ENCODE measurements around the gene HTD2. TPM values are rescaled to one million over a fixed set of nuclear protein-coding genes. Genes with fewer than 3 reads are reported as not detected.

HTD2 gene
- total and polyA plus RNA-seq, 2 of the 4 experiments (the other 2 are of a cell fraction), result 6.4 to 13.3 TPM

DNA sequence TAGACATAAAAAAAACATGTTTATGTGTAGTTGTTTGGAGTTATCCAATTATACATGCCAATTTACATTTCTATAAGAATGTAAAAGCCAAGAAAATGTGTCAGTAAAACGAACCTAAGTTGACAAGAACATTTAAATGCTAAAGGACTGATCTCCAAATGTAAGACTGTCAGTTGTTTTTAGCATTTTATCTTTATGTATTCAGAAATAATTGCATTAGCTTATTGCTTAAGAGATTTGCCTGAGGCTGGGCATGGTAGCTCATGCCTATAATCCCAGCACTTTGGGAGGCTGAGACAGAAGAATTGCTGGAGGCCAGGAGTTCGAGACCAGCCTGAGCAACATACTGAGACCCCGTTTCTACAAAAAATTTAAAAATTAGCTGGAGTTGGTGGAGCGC is 53.3 kb downstream of the HTD2 start:
- Histone ChIP-seq H3K27ac (ENCODE audit: insufficient read depth, low read length) (no peak overlapping the region; the same call in 1 of the 2 replicates), H2AK5ac (ENCODE audit: low read depth, low read length) (no peak overlapping the region), H2BK5ac (ENCODE audit: low read depth, low read length, poor library complexity, severe bottlenecking) (no peak overlapping the region), H3K36me3 (ENCODE audit: control insufficient read depth, insufficient read depth, low read length) (no peaks in the 10 kb centered on the region), H3K27me3 (ENCODE audit: control insufficient read depth, insufficient read depth, low read length) (no peaks in the 10 kb centered on the region), H3K4me3 (ENCODE audit: insufficient read depth, low read depth, low read length) (no peak overlapping the region), H2BK20ac (ENCODE audit: low read depth, low read length) (peak overlapping the region; percentile 26; the same call in 1 of the 2 replicates), H2AK9ac (replicated peaks; ENCODE audit: low read depth, low read length, poor library complexity) (no peak overlapping the region), H3K18ac (ENCODE audit: low read depth, low read length) (no peak overlapping the region), H4K20me1 (ENCODE audit: insufficient read depth, low read length) (peaks cover 14% of the 10 kb centered on the region; the same call in 1 of the 2 replicates), H2BK120ac (ENCODE audit: low read depth, low read length) (0 out of 2 replicates have a peak overlapping the region, but pooled peaks have one; percentile 57), H3K14ac (replicated peaks; ENCODE audit: low read depth, low read length) (no peak overlapping the region), H3K9me1 (ENCODE audit: insufficient read depth, low read length) (peaks cover 14% of the 10 kb centered on the region), H3K79me1 (ENCODE audit: low read depth in 1 of 2, low read length in 2 of 2) (peaks cover 10 to 48% of the 10 kb centered on the region in 2 experiments), H3K23ac (ENCODE audit: low read depth, low read length) (no peak overlapping the region), H4K8ac (ENCODE audit: low read depth in 2 of 2, low read length in 2 of 2) (no peak overlapping the region), H3K9me3 (ENCODE audit: control insufficient read depth, insufficient read depth, low read length) (no peaks in the 10 kb centered on the region), H3K56ac (ENCODE audit: extremely low read depth, insufficient read depth, low read length) (no peak overlapping the region), H2BK15ac (ENCODE audit: low read depth, low read length) (no peak overlapping the region), H3K4ac (ENCODE audit: low read depth, low read length) (no peak overlapping the region), H4K5ac (ENCODE audit: low read depth, low read length) (no peak overlapping the region), H3K4me2 (ENCODE audit: low read depth, low read length) (no peak overlapping the region), H4K91ac (ENCODE audit: insufficient read depth, low read depth, low read length) (no peak overlapping the region; the same call in 1 of the 2 replicates), H2AFZ (replicated peaks; ENCODE audit: low read length, poor library complexity) (no peak overlapping the region), H3K9ac (ENCODE audit: low read depth, low read length) (no peak overlapping the region), H3K4me1 (ENCODE audit: control insufficient read depth, insufficient read depth, low read length) (peaks cover 10% of the 10 kb centered on the region)
- dilution Hi-C loops (cut with HindIII; ENCODE audit: low sequenced_read_pairs, unreplicated experiment), result no loop called here
- ChIA-PET POLR2A (ENCODE audit: unreplicated experiment) (no interaction called here), CTCF (interaction anchor here (0.6 kb wide), 1 partner anchor 142 kb away, joined by 3 read pairs; no protein-coding TSS in a partner anchor)
- WGBS, 2 experiments (ENCODE audit: extremely low coverage in 2 of 2, insufficient read length in 1 of 2), result no CpG with 5 or more reads among the region's 4 CpGs
- TF ChIP-seq POLR2A (IDR thresholded peaks at IDR 0.05; ENCODE audit: low read depth, low read length), result no peak
- TF ChIP-seq CEBPB (IDR thresholded peaks at IDR 0.05; ENCODE audit: low read depth, low read length), result no peak
- no peak for TF ChIP-seq BHLHE40 (IDR thresholded peaks at IDR 0.05; ENCODE audit: low read depth, low read length)
- no peak for TF ChIP-seq NFE2L2 (IDR thresholded peaks at IDR 0.05; ENCODE audit: low read depth, low read length)
- TF ChIP-seq, protein P1, sequence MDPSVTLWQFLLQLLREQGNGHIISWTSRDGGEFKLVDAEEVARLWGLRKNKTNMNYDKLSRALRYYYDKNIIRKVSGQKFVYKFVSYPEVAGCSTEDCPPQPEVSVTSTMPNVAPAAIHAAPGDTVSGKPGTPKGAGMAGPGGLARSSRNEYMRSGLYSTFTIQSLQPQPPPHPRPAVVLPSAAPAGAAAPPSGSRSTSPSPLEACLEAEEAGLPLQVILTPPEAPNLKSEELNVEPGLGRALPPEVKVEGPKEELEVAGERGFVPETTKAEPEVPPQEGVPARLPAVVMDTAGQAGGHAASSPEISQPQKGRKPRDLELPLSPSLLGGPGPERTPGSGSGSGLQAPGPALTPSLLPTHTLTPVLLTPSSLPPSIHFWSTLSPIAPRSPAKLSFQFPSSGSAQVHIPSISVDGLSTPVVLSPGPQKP (IDR thresholded peaks at IDR 0.05; ENCODE audit: borderline replicate concordance, low read depth, low read length), result no peak
- TF ChIP-seq, protein P2, sequence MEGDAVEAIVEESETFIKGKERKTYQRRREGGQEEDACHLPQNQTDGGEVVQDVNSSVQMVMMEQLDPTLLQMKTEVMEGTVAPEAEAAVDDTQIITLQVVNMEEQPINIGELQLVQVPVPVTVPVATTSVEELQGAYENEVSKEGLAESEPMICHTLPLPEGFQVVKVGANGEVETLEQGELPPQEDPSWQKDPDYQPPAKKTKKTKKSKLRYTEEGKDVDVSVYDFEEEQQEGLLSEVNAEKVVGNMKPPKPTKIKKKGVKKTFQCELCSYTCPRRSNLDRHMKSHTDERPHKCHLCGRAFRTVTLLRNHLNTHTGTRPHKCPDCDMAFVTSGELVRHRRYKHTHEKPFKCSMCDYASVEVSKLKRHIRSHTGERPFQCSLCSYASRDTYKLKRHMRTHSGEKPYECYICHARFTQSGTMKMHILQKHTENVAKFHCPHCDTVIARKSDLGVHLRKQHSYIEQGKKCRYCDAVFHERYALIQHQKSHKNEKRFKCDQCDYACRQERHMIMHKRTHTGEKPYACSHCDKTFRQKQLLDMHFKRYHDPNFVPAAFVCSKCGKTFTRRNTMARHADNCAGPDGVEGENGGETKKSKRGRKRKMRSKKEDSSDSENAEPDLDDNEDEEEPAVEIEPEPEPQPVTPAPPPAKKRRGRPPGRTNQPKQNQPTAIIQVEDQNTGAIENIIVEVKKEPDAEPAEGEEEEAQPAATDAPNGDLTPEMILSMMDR (conservative IDR thresholded peaks at IDR 0.05; ENCODE audit: low read depth, low read length), result no peak
- no peak for TF ChIP-seq FOS (IDR thresholded peaks at IDR 0.05; ENCODE audit: low read depth, low read length)
- no peak for TF ChIP-seq RAD21 (IDR thresholded peaks at IDR 0.05; ENCODE audit: low read length)
- no peak for TF ChIP-seq CHD1 (IDR thresholded peaks at IDR 0.05; ENCODE audit: low read depth, low read length)
- TF ChIP-seq, protein P3, sequence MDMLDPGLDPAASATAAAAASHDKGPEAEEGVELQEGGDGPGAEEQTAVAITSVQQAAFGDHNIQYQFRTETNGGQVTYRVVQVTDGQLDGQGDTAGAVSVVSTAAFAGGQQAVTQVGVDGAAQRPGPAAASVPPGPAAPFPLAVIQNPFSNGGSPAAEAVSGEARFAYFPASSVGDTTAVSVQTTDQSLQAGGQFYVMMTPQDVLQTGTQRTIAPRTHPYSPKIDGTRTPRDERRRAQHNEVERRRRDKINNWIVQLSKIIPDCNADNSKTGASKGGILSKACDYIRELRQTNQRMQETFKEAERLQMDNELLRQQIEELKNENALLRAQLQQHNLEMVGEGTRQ (IDR thresholded peaks at IDR 0.05; ENCODE audit: low read depth, low read length), result no peak
- TF ChIP-seq RFX5 (IDR thresholded peaks at IDR 0.05; ENCODE audit: low read depth, low read length), result no peak
- TF ChIP-seq MXI1 (IDR thresholded peaks at IDR 0.05; ENCODE audit: borderline replicate concordance, low read depth, low read length), result no peak
- TF ChIP-seq MAFK (IDR thresholded peaks at IDR 0.05; ENCODE audit: low read depth, low read length), result no peak
- no peak for TF ChIP-seq RCOR1 (IDR thresholded peaks at IDR 0.05; ENCODE audit: insufficient replicate concordance, low read length)
- TF ChIP-seq MAZ (IDR thresholded peaks at IDR 0.05; ENCODE audit: borderline replicate concordance, low read depth, low read length), result no peak
- no peak for TF ChIP-seq SMC3 (IDR thresholded peaks at IDR 0.05; ENCODE audit: low read depth, low read length)
- BruUV-seq (replicated peaks), result no TSS peak
- in situ Hi-C loops (cut with MboI; ENCODE audit: low sequenced_read_pairs), result no loop called here
- ATAC-seq (ENCODE audit: low read depth) (no peak), DNase-seq (no peak)
- intact Hi-C loops (cut with micrococcal nuclease), result no loop called here

Measured in IMR-90 (cell line).